HG03354 (cell line): ENCODE results near the gene BNC2.

Experiments used
- ATAC-seq: cut with Tn5 transposase; IDR thresholded peaks from one replicate; pipeline ENCODE4 v1.9.1; 2021; ENCODE audit warnings: mild to moderate bottlenecking; ENCODE audit not compliant: unreplicated experiment, poor library complexity, severe bottlenecking

BNC2 gene

GRCh38 chr9:16773116-16773515, 97.4 kb downstream of the BNC2 start:
- ATAC-seq: no peak

DNA sequence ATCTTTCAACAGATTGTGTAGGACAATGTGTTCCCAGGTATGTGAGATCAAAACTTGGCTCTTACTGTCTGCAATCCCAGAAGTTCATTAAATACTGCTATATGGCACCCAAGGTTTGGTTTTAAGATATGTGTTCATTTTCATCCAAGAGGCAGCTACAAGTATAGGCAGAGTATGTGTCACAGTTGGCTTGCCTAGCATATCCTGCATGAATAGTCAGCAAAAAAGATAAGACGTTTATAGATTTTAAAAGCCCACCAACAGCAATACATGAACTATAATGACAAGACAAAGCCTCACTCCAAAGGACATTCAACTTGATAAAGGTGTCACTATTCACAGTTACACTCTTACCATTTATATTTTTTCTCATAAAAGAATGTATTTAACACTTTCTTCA, 99.1 kb downstream of the BNC2 start:
- ATAC-seq: no peak

- no peak for ATAC-seq
These were observed 101.2 kb downstream of the BNC2 start for GRCh38 chr9:16769291-16769690.

- ATAC-seq: no peak
These were observed 101.7 kb downstream of the BNC2 start for GRCh38 chr9:16768816-16769215.

DNA sequence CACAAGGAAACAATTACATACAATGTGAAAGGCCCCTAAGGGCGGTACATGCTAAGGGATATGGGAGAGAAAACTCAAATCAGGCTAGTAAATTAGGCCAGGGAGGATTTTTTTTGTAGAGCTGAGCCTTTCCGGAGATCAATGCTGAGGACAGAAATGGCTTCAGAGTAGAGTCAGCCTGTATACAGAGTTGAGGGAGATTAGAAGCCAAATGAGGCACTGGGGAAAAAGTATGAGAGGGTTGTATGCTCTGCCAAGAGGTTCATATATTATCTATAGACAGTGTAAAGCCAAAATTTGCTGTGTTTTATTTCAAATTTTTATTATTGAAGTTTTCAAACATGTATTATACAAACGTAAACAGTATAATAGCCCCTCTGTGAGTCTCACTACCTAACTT, 103.1 kb downstream of the BNC2 start:
- no peak for ATAC-seq

DNA sequence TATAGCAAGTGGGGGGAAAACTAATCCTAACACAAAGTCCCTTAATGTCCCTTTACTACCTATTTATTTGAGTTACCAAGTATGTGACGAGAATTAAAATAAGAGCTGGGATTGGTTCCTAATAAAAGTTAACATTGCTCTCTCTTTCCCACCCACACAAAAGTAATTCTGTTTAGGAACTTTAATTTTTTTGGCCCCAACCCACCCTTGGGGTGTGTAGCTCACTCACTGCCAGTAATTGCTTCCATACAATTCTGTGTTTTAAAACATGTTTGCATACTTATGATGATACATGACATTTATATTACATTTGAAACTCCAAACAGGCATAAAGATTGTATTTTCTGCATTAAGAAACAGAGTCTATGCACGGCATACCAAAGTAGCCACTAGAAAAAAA, 106.5 kb downstream of the BNC2 start:
- ATAC-seq: no peak

DNA sequence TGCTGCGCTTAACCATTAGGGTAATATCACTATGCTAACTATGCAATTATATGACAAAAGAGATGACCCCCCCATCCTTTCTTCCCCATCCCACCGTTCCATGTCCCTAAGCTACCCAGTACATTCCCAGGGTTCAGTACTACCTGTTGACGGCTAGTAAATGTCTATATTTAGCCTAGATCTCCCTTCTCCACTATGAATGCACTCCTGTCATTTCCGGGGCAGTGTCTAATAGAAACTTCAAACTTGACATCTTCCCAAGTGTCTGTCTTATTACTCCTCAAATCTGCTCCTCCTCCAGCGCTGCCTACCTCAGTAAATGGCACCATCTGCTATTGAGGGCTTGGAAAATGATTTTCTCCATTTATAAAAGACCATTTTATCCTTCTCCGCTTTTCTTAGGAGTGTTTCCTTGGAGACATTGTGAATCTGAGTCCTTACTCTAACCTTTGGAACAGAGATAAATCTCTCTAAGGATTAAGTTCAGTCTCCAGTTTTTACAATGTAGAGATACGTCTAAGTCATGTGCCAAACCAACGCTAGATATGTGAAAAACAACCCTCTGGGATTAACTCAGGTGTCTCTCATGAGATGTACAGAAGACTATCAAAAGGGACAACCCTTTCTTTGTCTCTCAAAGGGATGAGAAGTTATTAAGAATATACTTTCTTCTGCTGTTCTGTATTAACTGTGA, 114.9 kb downstream of the BNC2 start:
- ATAC-seq: no peak

DNA sequence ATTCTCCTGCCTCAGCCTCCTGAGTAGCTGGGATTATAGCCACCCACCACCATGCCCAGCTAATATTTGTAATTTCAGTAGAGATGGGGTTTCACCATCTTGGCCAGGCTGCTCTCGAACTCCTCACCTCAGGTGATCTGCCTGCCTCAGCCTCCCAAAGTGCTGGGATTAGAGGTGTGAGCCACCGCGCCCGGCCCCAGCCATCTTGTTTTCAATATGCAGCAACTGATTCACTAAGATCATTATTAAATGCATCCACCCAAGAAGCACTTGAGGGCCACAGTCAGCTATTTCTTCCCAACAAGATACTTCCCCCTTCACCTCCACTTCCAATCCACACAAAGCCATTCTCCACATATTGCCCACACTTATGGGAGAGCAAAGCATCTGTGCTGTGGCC, 115.8 kb downstream of the BNC2 start:
- ATAC-seq: no peak

DNA sequence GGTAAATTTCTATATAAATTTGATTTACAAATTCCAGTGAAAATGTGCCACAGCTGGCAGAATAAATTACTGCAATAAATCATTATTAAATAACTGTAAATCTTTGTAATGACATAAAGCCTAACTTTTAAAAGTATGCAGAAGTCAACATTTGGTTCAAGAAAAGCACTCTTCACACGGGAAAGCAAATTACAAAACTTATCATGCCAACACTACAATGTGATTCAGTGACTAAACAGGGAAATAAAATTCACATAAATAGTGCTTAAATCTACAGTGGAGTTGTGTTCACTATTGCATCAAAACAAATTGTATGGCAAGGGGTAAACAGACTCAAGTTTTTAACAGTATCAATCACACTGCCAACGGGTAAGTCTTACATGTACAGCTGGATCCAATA, 117.2 kb downstream of the BNC2 start:
- ATAC-seq: no peak

DNA sequence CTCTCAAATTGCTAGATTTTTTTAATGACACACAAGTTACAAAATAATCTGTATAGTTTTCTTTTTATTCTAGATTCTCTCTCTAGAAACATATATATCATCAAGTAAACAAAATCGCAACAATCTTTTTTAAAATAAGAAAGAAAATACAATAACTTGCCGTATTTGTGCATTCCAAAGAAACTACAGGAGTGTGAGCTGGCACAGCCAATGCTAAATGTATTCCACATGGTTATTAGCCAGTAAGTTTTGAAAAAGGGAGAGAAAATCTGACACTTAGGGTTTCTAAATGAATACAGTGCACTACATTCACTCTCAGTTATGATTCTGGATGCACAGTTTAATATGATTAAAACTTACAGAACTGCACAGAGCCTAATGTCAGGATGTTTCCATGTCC, 117.9 kb downstream of the BNC2 start:
- no peak for ATAC-seq

- no peak for ATAC-seq
These were observed 119.9 kb downstream of the BNC2 start for GRCh38 chr9:16750553-16750952.

DNA sequence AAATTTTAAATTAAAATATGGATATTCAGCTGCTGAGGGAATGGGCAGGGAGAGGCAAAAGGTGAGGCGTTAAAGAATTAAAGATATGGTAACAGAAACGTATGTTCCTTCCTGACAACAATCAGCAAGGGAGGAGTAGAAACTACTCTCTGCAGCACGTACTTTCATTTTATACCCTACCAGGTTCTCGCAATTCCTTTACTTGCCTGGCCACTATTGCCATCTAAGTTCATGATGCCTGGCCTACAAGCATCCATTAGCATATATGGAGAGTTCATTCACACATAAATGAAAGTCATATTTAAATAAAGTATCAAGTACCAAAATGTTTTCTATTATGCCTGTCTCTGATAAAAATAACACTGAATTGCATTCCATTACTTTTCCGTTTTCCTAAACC, 125.1 kb downstream of the BNC2 start:
- no peak for ATAC-seq

GRCh38 chr9:16744394-16744793, 126.1 kb downstream of the BNC2 start:
- no peak for ATAC-seq

DNA sequence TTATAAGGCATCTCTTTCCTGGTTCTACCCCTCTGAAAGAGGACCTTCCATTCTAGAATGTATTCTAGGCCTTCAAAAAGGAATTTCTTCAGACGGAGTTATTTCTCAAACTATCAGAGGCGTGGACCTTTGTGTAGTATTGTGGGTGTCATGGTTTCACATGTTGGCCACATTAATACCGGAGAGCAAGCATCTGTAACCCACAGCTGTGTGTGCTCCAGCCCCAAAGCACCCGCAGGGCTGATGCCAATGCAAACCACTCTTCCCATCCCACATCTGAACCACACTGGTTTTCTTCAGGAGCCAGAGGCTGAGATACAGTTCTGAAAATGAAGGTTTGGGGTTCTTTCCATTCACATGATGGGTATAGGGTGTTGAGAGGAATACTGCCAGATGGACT, 127.1 kb downstream of the BNC2 start:
- no peak for ATAC-seq

GRCh38 chr9:16735001-16735400, 135.5 kb downstream of the BNC2 start:
- ATAC-seq: no peak

- no peak for ATAC-seq
These were observed 137.9 kb downstream of the BNC2 start for GRCh38 chr9:16732546-16732945.

DNA sequence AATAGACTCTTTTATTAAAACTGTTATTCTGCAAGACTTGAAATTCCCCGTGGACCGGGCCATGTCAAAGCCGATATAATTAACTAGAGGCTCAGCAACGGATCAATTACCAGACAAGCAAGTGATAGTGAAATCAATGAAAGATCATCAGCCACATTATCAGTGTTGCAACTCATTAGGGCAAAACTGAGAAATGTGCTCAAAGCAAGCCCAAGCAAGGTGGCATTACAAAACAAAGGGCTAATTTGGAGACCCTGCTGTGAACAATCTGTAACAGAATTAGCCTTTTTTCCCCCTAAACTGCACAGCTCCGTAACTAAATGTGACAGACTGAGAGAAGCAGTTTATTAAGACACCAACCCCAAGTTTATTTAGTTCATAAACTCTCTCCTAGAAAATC, 140.3 kb downstream of the BNC2 start:
- no peak for ATAC-seq

GRCh38 chr9:16729651-16730050, 140.8 kb downstream of the BNC2 start:
- ATAC-seq: no peak

GRCh38 chr9:16728137-16728508, 142.3 kb downstream of the BNC2 start:
- no peak for ATAC-seq

DNA sequence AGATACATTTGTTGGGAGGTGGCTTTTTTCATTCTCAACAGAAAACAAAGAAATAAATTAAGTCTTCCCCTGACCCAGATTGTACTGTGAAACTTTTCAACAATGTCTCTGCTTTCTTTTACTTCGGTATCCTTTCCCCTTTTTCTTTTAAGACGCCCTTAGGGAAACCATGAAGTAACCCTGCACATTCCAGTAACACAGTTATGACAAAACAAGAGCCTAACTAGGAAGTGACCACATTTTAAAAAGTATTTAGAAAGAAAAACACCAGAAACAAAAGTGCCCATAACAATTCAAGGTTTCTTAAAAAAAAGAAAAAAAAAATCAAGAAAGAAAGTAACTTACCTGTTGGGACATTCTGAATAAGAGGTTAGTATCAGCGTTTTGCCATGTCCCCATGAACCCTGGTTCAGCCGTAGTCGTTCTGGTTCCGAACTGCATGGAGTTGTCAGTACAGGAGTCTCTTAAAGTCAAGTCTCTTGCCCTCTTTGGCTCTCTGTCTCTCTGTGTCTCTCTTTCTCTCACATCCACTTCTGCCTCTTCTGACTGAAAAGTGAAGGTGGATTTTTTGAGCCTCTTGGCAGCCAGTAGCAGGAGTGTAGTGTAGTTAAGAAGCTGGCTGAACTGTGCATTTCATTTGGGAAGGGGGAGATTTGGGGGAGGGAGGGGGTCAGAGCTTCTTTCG, 142.9 kb downstream of the BNC2 start:
- ATAC-seq: no peak

DNA sequence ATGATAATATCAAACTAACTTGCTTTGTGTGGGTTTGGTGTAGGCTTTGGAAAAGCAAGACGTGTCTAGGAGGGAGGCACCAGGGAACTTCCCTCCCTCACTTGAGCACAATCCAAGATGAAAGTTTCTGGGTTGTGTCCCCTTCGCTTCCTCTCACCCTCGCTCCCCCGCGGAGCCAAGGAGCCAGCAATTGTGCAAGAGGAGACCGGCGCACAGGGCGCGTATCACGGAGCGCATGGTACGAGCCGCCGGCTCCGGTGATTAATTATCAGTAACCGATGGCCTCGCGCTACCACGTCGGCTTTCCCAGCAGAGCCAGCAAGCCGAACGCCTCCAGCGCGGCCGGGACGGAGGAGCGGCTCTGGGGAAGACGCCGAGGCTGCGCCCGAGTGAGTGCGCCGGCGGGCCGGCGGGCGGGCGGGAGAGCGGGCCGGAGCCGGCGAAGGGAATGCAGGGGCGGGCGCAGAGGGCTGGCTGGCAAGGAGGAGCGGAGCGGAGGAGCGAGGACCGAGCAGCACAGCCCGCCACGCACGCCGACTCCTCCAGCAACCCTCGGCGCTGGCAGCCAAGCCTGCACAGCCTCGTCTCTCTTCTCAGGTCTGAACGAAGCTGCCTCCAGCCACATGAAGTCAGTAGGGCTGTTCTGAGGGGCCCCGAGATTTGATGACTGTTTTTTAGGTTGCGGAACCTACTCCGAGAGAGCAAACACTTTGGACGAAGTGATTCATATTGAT, 143.6 kb downstream of the BNC2 start:
- ATAC-seq: no peak
